GM12878 (cell line): Measurements from ENCODE around the gene PDIA4. TPM values are rescaled to one million over a fixed set of nuclear protein-coding genes. Genes with fewer than 3 reads are reported as not detected.
A peak's percentile ranks its signal among the peaks of the same experiment; 100 is the strongest.

ENCODE experiments used
- ASH2L ChIP-seq: fragments of 300-600, 200-600 bp; sonication (generic); IDR thresholded peaks from 2 replicates; pipeline ENCODE4 v1.6.1; 2017; ENCODE audit warnings: low read depth, mild to moderate bottlenecking, borderline replicate concordance
- EZH2 ChIP-seq: IDR thresholded peaks from 2 replicates; pipeline ENCODE4 v1.6.1; 2012; ENCODE audit warnings: low read depth, mild to moderate bottlenecking, control low read depth, inconsistent platforms, low read length, borderline replicate concordance; ENCODE audit not compliant: control insufficient read depth
- FOXK2 ChIP-seq: fragments of 450-650 bp; IDR thresholded peaks from 2 replicates; pipeline ENCODE4 v1.6.1; 2017; ENCODE audit warnings: mild to moderate bottlenecking, moderate library complexity
- FOXM1 ChIP-seq: IDR thresholded peaks from 2 replicates; pipeline ENCODE4 v1.6.1; 2012; ENCODE audit warnings: low read depth, mild to moderate bottlenecking, inconsistent platforms, low read length, moderate library complexity
- GABPA ChIP-seq: IDR thresholded peaks from 2 replicates; pipeline ENCODE4 v1.6.1; 2014; ENCODE audit warnings: antibody characterized with exemption, low read depth, mild to moderate bottlenecking, inconsistent platforms
- HCFC1 ChIP-seq: fragments of 150-350 bp; IDR thresholded peaks from 2 replicates; pipeline ENCODE4 v1.6.1; 2014; ENCODE audit warnings: low read length
- IKZF1 ChIP-seq: fragments of 450-650 bp; conservative IDR thresholded peaks from 2 replicates; pipeline ENCODE4 v1.6.1; 2017; ENCODE audit warnings: antibody characterized with exemption, mild to moderate bottlenecking
- IKZF2 ChIP-seq, 2 experiments: fragments of 450-650 bp; IDR thresholded peaks; 2 replicates each; pipeline ENCODE4 v1.6.1; 2017; ENCODE audit warnings: mild to moderate bottlenecking in 2 of 2, moderate library complexity in 2 of 2
- JUNB ChIP-seq: IDR thresholded peaks from 2 replicates; pipeline ENCODE4 v1.6.1; 2016; ENCODE audit warnings: antibody characterized with exemption, mild to moderate bottlenecking
- KAT2A ChIP-seq: conservative IDR thresholded peaks from 2 replicates; pipeline ENCODE4 v1.6.1; 2011; ENCODE audit warnings: low read depth, low read length; ENCODE audit not compliant: control insufficient read depth
- KDM1A ChIP-seq: fragments of 200-600 bp; sonication (generic); IDR thresholded peaks from 2 replicates; pipeline ENCODE4 v1.6.1; 2016; ENCODE audit warnings: borderline replicate concordance
- MLLT1 ChIP-seq: fragments of 450-650 bp; IDR thresholded peaks from 2 replicates; pipeline ENCODE4 v1.6.1; 2016; ENCODE audit warnings: mild to moderate bottlenecking
- MTA3 ChIP-seq: IDR thresholded peaks from 2 replicates; pipeline ENCODE4 v1.6.1; 2012; ENCODE audit warnings: low read length, inconsistent platforms, borderline replicate concordance
- MYB ChIP-seq: fragments of 150-350 bp; IDR thresholded peaks from 2 replicates; pipeline ENCODE4 v1.6.1; 2014; ENCODE audit warnings: mild to moderate bottlenecking, low read depth, low read length, borderline replicate concordance
- NBN ChIP-seq: fragments of 450-650 bp; IDR thresholded peaks from 2 replicates; pipeline ENCODE4 v1.6.1; 2016
- PAX8 ChIP-seq: fragments of 450-650 bp; IDR thresholded peaks from 2 replicates; pipeline ENCODE4 v1.6.1; 2017; ENCODE audit warnings: mild to moderate bottlenecking, moderate library complexity
- RAD21 ChIP-seq: IDR thresholded peaks from 2 replicates; pipeline ENCODE4 v1.6.1; 2011; ENCODE audit warnings: mild to moderate bottlenecking, low read depth, low read length, moderate library complexity; ENCODE audit not compliant: insufficient read depth
- RBBP5 ChIP-seq: fragments of 200-600 bp; sonication (generic); conservative IDR thresholded peaks from 2 replicates; pipeline ENCODE4 v1.6.1; 2016
- STAT1 ChIP-seq: fragments of 450-650 bp; conservative IDR thresholded peaks from 2 replicates; pipeline ENCODE4 v1.6.1; 2014; ENCODE audit warnings: antibody characterized with exemption, mild to moderate bottlenecking
- USF2 ChIP-seq: IDR thresholded peaks from 2 replicates; pipeline ENCODE4 v1.6.1; 2011; ENCODE audit warnings: low read depth, low read length, improper control_type of control experiment, borderline replicate concordance
- ZBED1 ChIP-seq: IDR thresholded peaks from 2 replicates; pipeline ENCODE4 v1.6.1; 2016; ENCODE audit warnings: borderline replicate concordance
- polyA plus RNA-seq, 11 experiments: library from polyadenylated mRNA; depleted of rRNA in 4 of 11; unstranded in 6 of 11; stranded (reverse) in 5 of 11; fragments of >200 nt; fragmentation: Nextera tagmentation in 4 of 11; fragmentation: Illumina TruSeq in 1 of 11; extraction: Ambion mirVana in 4 of 11; extraction: Trizol in 1 of 11; gene quantifications; 1 replicate in 1 of 11; 2 replicates in 10 of 11; pipeline versions ENCODE4 v1.2.1 to v1.2.3, GENCODE V29; 2011 to 2016; ENCODE audit warnings: inconsistent platforms in 2 of 11, missing spikeins in 2 of 11, low read depth in 1 of 11
- total RNA-seq, 4 experiments: library from RNA; depleted of rRNA in 3 of 4; stranded (reverse); fragments of >200 nt in 3 of 4; fragmentation: Illumina TruSeq in 1 of 4; extraction: Trizol in 1 of 4; gene quantifications; 2 replicates each; pipeline versions ENCODE4 v1.2.1 to v1.2.3, GENCODE V29; 2013 to 2021
- TF ChIP-seq, protein P1 (sequence below): fragments of 450-650 bp; IDR thresholded peaks from 2 replicates; pipeline ENCODE4 v1.6.1; 2017; ENCODE audit warnings: mild to moderate bottlenecking
- TF ChIP-seq, protein P2 (sequence below): IDR thresholded peaks from 2 replicates; pipeline ENCODE4 v1.6.1; 2012; ENCODE audit warnings: low read length, inconsistent platforms
- TF ChIP-seq, protein P3 (sequence below): fragments of 450-650 bp; IDR thresholded peaks from 2 replicates; pipeline ENCODE4 v1.6.1; 2016; ENCODE audit warnings: mild to moderate bottlenecking

Gene PDIA4
- total and polyA plus RNA-seq, 10 of the 15 experiments (the other 5 are each of a cell fraction or from before 2014, with no cell fraction given): 7.1 to 306 (median 106) TPM

DNA sequence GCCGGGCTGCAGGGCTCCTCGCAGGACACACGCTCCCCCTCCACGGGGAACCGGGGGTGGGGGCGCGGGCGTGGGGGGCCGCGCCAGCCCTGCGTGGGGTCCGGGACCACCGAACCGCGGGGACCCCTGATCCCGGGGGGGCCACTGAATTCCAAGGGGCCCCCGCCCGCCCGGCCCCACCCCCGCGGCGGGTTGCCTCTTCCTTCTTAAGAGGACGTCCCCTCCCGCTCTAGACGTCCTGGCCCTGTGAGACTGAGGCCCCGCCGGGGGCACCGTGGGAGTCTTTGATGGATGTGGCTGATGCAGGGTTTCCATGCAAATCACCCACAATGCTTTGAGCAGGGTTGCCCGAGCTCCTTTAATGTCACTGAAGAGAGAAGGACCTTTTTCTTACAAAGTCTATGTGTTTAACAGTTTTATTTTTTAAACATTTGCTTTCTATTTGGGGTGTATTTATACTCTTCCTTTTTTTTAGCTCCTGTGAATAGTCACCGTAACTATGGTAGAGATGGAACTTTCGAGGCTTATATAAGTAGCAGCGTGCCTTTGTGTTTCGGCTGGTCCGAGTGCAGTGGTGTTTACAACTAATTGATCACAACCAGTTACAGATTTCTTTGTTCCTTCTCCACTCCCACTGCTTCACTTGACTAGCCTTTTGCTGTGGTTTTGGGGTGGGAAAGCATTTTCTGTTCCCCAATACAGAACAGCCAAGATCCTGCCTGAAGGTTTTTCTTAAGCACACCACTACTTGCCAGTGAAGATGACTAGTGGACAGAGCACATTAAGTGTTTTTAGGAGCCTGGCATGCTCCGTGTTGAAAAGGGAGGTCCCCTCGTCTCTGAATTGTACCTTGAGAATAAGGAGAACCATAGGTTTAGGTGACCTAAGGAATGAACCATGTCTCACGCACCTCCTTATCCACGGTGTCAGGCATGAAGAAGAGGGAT, 44.8 kb downstream of the PDIA4 start (continued):
- TF ChIP-seq USF2 (no peak), KAT2A (no peak), RAD21 (no peak), NBN (no peak; the same call in 1 of the 2 replicates), ASH2L (no peak), MYB (no peak), HCFC1 (no peak), PAX8 (no peak), MLLT1 (no peak), EZH2 (no peak), IKZF2 (IDR thresholded peaks at IDR 0.05) (peak; percentile 57 to 59; a peak in 3 of 4 replicates), JUNB (no peak), KDM1A (no peak), MTA3 (no peak; the same call in 1 of the 2 replicates), IKZF1 (peak; percentile 47; the same call in 1 of the 2 replicates), GABPA (peak; percentile 37; the same call in 1 of the 2 replicates), FOXM1 (peak; percentile 42; the same call in 1 of the 2 replicates), FOXK2 (peak; percentile 77), RBBP5 (no peak), STAT1 (0 out of 2 replicates have a peak, but pooled peaks have one; percentile 52), ZBED1 (0 out of 2 replicates have a peak, but pooled peaks have one; percentile 46)
- TF ChIP-seq, protein P1, sequence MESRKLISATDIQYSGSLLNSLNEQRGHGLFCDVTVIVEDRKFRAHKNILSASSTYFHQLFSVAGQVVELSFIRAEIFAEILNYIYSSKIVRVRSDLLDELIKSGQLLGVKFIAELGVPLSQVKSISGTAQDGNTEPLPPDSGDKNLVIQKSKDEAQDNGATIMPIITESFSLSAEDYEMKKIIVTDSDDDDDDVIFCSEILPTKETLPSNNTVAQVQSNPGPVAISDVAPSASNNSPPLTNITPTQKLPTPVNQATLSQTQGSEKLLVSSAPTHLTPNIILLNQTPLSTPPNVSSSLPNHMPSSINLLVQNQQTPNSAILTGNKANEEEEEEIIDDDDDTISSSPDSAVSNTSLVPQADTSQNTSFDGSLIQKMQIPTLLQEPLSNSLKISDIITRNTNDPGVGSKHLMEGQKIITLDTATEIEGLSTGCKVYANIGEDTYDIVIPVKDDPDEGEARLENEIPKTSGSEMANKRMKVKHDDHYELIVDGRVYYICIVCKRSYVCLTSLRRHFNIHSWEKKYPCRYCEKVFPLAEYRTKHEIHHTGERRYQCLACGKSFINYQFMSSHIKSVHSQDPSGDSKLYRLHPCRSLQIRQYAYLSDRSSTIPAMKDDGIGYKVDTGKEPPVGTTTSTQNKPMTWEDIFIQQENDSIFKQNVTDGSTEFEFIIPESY: no peak
- TF ChIP-seq, protein P2, sequence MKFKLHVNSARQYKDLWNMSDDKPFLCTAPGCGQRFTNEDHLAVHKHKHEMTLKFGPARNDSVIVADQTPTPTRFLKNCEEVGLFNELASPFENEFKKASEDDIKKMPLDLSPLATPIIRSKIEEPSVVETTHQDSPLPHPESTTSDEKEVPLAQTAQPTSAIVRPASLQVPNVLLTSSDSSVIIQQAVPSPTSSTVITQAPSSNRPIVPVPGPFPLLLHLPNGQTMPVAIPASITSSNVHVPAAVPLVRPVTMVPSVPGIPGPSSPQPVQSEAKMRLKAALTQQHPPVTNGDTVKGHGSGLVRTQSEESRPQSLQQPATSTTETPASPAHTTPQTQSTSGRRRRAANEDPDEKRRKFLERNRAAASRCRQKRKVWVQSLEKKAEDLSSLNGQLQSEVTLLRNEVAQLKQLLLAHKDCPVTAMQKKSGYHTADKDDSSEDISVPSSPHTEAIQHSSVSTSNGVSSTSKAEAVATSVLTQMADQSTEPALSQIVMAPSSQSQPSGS: 0 out of 2 replicates have a peak, but pooled peaks have one; percentile 20
- TF ChIP-seq, protein P3, sequence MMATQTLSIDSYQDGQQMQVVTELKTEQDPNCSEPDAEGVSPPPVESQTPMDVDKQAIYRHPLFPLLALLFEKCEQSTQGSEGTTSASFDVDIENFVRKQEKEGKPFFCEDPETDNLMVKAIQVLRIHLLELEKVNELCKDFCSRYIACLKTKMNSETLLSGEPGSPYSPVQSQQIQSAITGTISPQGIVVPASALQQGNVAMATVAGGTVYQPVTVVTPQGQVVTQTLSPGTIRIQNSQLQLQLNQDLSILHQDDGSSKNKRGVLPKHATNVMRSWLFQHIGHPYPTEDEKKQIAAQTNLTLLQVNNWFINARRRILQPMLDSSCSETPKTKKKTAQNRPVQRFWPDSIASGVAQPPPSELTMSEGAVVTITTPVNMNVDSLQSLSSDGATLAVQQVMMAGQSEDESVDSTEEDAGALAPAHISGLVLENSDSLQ: peak; percentile 59
